Liver (tissue), 9 donors: ENCODE results near the gene LRRC26. TPM values are rescaled to one million over a fixed set of nuclear protein-coding genes. Genes with fewer than 3 reads are reported as not detected.

ENCODE experiments used
- DNase-seq: peaks from one replicate; pipeline ENCODE4 v3.0.0-alpha.2; 2017; ENCODE audit warnings: low spot score
- H3K27ac ChIP-seq, 2 donors: one replicate each; pipeline ENCODE4 v1.7.0; 2013; ENCODE audit warnings: inconsistent platforms in 2 of 2, low read length in 2 of 2, control low read depth in 1 of 2, low read depth in 1 of 2, mild to moderate bottlenecking in 1 of 2
- H3K27me3 ChIP-seq, 4 donors: one replicate each; pipeline versions ENCODE4 v1.6.1 to v1.7.0; 2013; ENCODE audit warnings: low read length in 3 of 4, inconsistent platforms in 1 of 4, mild to moderate bottlenecking in 1 of 4, moderate library complexity in 1 of 4; ENCODE audit not compliant: control insufficient read depth in 4 of 4, insufficient read depth in 4 of 4
- H3K36me3 ChIP-seq, 4 donors: one replicate each; pipeline versions ENCODE4 v1.6.1 to v1.7.0; 2013; ENCODE audit warnings: low read length in 3 of 4, mild to moderate bottlenecking in 3 of 4, low read depth in 1 of 4, moderate library complexity in 1 of 4; ENCODE audit not compliant: control insufficient read depth in 4 of 4, insufficient read depth in 3 of 4
- H3K4me1 ChIP-seq, 4 donors: one replicate each; pipeline versions ENCODE4 v1.6.1 to v1.7.0; 2013; ENCODE audit warnings: low read length in 3 of 4, mild to moderate bottlenecking in 3 of 4, moderate library complexity in 1 of 4; ENCODE audit not compliant: control insufficient read depth in 4 of 4, insufficient read depth in 4 of 4
- H3K4me3 ChIP-seq, 3 donors: one replicate each; pipeline versions ENCODE4 v1.6.1 to v1.7.0; 2013; ENCODE audit warnings: low read length in 3 of 3, control low read depth in 1 of 3, low read depth in 1 of 3, mild to moderate bottlenecking in 1 of 3
- H3K9ac ChIP-seq, 2 donors: one replicate each; pipeline ENCODE4 v1.7.0; 2013; ENCODE audit warnings: low read length in 2 of 2, mild to moderate bottlenecking in 2 of 2, moderate library complexity in 2 of 2, control low read depth in 1 of 2, low read depth in 1 of 2
- H3K9me3 ChIP-seq, 4 donors: one replicate each; pipeline versions ENCODE4 v1.6.1 to v1.7.0; 2013; ENCODE audit warnings: low read length in 3 of 4; ENCODE audit not compliant: control insufficient read depth in 4 of 4
- ATF3 ChIP-seq: IDR thresholded peaks from 2 replicates; pipeline ENCODE4 v1.6.1; 2016; ENCODE audit warnings: antibody characterized with exemption
- CTCF ChIP-seq: fragments of 150-350 bp; IDR thresholded peaks from 2 replicates; pipeline ENCODE4 v1.5.1; 2017; ENCODE audit warnings: improper control_type of control experiment, low read depth, low read length; ENCODE audit not compliant: missing input control
- EGR1 ChIP-seq, 2 donors: IDR thresholded peaks; 2 replicates each; pipeline ENCODE4 v1.6.1; 2016 to 2018; ENCODE audit warnings: antibody characterized with exemption in 2 of 2, low read depth in 2 of 2
- FOXA1 ChIP-seq: IDR thresholded peaks from 2 replicates; pipeline ENCODE4 v1.6.1; 2016; ENCODE audit warnings: antibody characterized with exemption
- GABPA ChIP-seq, 2 donors: IDR thresholded peaks in 1 of 2; conservative IDR thresholded peaks in 1 of 2; 2 replicates each; pipeline ENCODE4 v1.6.1; 2016; ENCODE audit warnings: antibody characterized with exemption in 2 of 2, mild to moderate bottlenecking in 1 of 2, moderate library complexity in 1 of 2
- HNF4A ChIP-seq, 2 donors: conservative IDR thresholded peaks; 2 replicates each; pipeline ENCODE4 v1.6.1; 2016; ENCODE audit warnings: antibody characterized with exemption in 2 of 2, mild to moderate bottlenecking in 2 of 2
- HNF4G ChIP-seq: IDR thresholded peaks from 2 replicates; pipeline ENCODE4 v1.6.1; 2016; ENCODE audit warnings: antibody characterized with exemption
- JUND ChIP-seq, 2 donors: IDR thresholded peaks; 2 replicates each; pipeline ENCODE4 v1.6.1; 2016; ENCODE audit warnings: antibody characterized with exemption in 2 of 2
- MAX ChIP-seq: IDR thresholded peaks from 2 replicates; pipeline ENCODE4 v1.6.1; 2016; ENCODE audit warnings: antibody characterized with exemption
- NR2F2 ChIP-seq: IDR thresholded peaks from 2 replicates; pipeline ENCODE4 v1.6.1; 2016; ENCODE audit warnings: antibody characterized with exemption
- RAD21 ChIP-seq, 2 donors: IDR thresholded peaks; 2 replicates each; pipeline ENCODE4 v1.6.1; 2016; ENCODE audit warnings: antibody characterized with exemption in 2 of 2, mild to moderate bottlenecking in 2 of 2
- SP1 ChIP-seq: IDR thresholded peaks from 2 replicates; pipeline ENCODE4 v1.6.1; 2018; ENCODE audit warnings: antibody characterized with exemption, mild to moderate bottlenecking
- TAF1 ChIP-seq: conservative IDR thresholded peaks from 2 replicates; pipeline ENCODE4 v1.6.1; 2016; ENCODE audit warnings: antibody characterized with exemption, mild to moderate bottlenecking
- YY1 ChIP-seq: IDR thresholded peaks from 2 replicates; pipeline ENCODE4 v1.6.1; 2016; ENCODE audit warnings: antibody characterized with exemption, mild to moderate bottlenecking
- ZBTB33 ChIP-seq: IDR thresholded peaks from 2 replicates; pipeline ENCODE4 v1.6.1; 2016; ENCODE audit warnings: antibody characterized with exemption
- WGBS: extraction: QIAGEN DNeasy Blood & Tissue Kit; methylation state at CpG from one replicate; pipeline ENCODE4 v1.1.7; 2013; 5-methylcytosine and 5-hydroxymethylcytosine counted together
- polyA plus RNA-seq, 2 donors: library from polyadenylated mRNA; stranded (reverse) in 1 of 2; unstranded in 1 of 2; fragments of 200-250 nt in 1 of 2; fragments of >200 nt in 1 of 2; fragmentation: Nextera tagmentation in 1 of 2; extraction: Ambion mirVana in 1 of 2; gene quantifications; one replicate each; pipeline versions ENCODE4 v1.2.1 to v1.2.3, GENCODE V29; 2013 to 2015
- total RNA-seq, 2 donors: library from RNA; depleted of rRNA; stranded (reverse); fragments of >200 nt; gene quantifications; one replicate each; pipeline ENCODE4 v1.2.3, GENCODE V29; 2014
- TF ChIP-seq, protein P1 (sequence below): IDR thresholded peaks from 2 replicates; pipeline ENCODE4 v1.6.1; 2016; ENCODE audit warnings: antibody characterized with exemption, mild to moderate bottlenecking
- donor health status: healthy.
- donor health status: healthy.
- donor health status: healthy.
- donor health status: healthy.
- donor health status: healthy.

The LRRC26 gene
- total and polyA plus RNA-seq, 4 donors, result 0.09 to 0.17 TPM; not detected in 2

DNA sequence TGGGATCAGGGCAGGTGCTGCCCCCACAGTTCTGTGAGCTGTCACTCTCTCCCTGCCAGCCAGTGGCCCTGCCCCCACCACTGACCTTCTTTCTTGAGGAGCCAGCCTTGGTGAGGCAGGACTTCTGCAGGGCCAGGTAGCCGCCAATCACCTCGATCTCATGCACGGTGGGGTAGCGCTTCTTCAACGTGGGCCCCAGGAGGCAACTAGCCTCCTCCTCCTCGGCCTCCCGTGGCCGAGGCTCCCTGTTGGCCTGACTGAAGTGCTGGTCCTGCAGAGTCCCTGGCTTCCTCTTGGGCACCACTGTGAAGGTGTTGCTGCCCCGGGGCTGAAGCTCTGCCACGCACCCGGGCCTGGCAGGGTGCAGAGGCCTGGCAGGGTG lies 29.0 kb upstream of the LRRC26 start:
- H3K36me3 ChIP-seq, result no peaks in the 10 kb centered on the region
- H3K9me3 ChIP-seq, result no peaks in the 10 kb centered on the region
- H3K9ac ChIP-seq, result peak overlapping the region in 1 of 2 donors; percentile 66
- DNase-seq, result no peak
- 39% methylated on average over 11 of the region's 11 CpGs for WGBS
- no peaks in the 10 kb centered on the region for H3K27me3 ChIP-seq
- H3K27ac ChIP-seq, result peak overlapping the region; percentile 81 to 84
- H3K4me3 ChIP-seq, result peak overlapping the region; percentile 66 to 90 (median 66)
- no peak for TF ChIP-seq HNF4G
- TF ChIP-seq, protein P1, sequence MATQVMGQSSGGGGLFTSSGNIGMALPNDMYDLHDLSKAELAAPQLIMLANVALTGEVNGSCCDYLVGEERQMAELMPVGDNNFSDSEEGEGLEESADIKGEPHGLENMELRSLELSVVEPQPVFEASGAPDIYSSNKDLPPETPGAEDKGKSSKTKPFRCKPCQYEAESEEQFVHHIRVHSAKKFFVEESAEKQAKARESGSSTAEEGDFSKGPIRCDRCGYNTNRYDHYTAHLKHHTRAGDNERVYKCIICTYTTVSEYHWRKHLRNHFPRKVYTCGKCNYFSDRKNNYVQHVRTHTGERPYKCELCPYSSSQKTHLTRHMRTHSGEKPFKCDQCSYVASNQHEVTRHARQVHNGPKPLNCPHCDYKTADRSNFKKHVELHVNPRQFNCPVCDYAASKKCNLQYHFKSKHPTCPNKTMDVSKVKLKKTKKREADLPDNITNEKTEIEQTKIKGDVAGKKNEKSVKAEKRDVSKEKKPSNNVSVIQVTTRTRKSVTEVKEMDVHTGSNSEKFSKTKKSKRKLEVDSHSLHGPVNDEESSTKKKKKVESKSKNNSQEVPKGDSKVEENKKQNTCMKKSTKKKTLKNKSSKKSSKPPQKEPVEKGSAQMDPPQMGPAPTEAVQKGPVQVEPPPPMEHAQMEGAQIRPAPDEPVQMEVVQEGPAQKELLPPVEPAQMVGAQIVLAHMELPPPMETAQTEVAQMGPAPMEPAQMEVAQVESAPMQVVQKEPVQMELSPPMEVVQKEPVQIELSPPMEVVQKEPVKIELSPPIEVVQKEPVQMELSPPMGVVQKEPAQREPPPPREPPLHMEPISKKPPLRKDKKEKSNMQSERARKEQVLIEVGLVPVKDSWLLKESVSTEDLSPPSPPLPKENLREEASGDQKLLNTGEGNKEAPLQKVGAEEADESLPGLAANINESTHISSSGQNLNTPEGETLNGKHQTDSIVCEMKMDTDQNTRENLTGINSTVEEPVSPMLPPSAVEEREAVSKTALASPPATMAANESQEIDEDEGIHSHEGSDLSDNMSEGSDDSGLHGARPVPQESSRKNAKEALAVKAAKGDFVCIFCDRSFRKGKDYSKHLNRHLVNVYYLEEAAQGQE, result no peak
- no peak for TF ChIP-seq MAX
- TF ChIP-seq YY1, result no peak
- no peak for TF ChIP-seq CTCF
- TF ChIP-seq SP1, result no peak
- no peak for TF ChIP-seq TAF1
- no peak for TF ChIP-seq JUND (IDR thresholded peaks at IDR 0.05)
- TF ChIP-seq RAD21 (IDR thresholded peaks at IDR 0.05), result no peak
- no peak for TF ChIP-seq FOXA1
- TF ChIP-seq NR2F2, result no peak
- TF ChIP-seq ZBTB33, result no peak
- no peak for TF ChIP-seq HNF4A (conservative IDR thresholded peaks at IDR 0.05)
- H3K4me1 ChIP-seq, result peaks cover 34 to 89% (median 75%) of the 10 kb centered on the region in 4 donors

GRCh38 chr9:137198051-137198901 lies 28.4 kb upstream of the LRRC26 start:
- whole genome bisulfite sequencing, result 41% methylated on average over 19 of the region's 19 CpGs
- peaks cover 33 to 84% (median 70%) of the 10 kb centered on the region in 4 donors for H3K4me1 ChIP-seq
- TF ChIP-seq RAD21 (IDR thresholded peaks at IDR 0.05) (peak in 1 of 2 donors; percentile 8), FOXA1 (no peak), HNF4A (conservative IDR thresholded peaks at IDR 0.05) (peak; percentile 91 to 95), MAX (peak; percentile 94), NR2F2 (peak; percentile 50), SP1 (peak; percentile 72), TAF1 (no peak), JUND (IDR thresholded peaks at IDR 0.05) (peak in 1 of 2 donors; percentile 54), HNF4G (no peak), GABPA (IDR thresholded peaks at IDR 0.05 in 1 of 2, conservative IDR thresholded peaks at IDR 0.05 in 1 of 2) (peak in 1 of 2 donors; percentile 67), EGR1 (IDR thresholded peaks at IDR 0.05; ENCODE audit: low read depth in 2 of 2) (peak; percentile 21 to 54), ATF3 (no peak), YY1 (peak; percentile 63)
- TF ChIP-seq, protein P1, result peak; percentile 50

More at GRCh38 chr9:137198051-137198901, 28.4 kb upstream of the LRRC26 start:
- no peak for DNase-seq
- H3K9me3 ChIP-seq, result no peaks in the 10 kb centered on the region
- H3K9ac ChIP-seq, result peak overlapping the region in 1 of 2 donors; percentile 66
- peak overlapping the region; percentile 66 to 90 (median 66) for H3K4me3 ChIP-seq
- H3K27ac ChIP-seq, result peak overlapping the region; percentile 81 to 84
- H3K27me3 ChIP-seq, result no peaks in the 10 kb centered on the region
- no peaks in the 10 kb centered on the region for H3K36me3 ChIP-seq
